ENCODE data around the gene CBX5. TPM values are rescaled to one million over a fixed set of nuclear protein-coding genes. Genes with fewer than 3 reads are reported as not detected.

CBX5 gene
- polyA plus RNA-seq, 1 donor from 2014 or later = 57.1 TPM

GRCh38 chr12:54221402-54221984 is 58.4 kb downstream of the CBX5 start:
- Histone ChIP-seq H3K9me2 (ENCODE audit: insufficient read depth, low read length) (no peaks in the 10 kb centered on the region), H3K79me2 (replicated peaks; ENCODE audit: insufficient read depth, low read length) (no peaks in the 10 kb centered on the region), H3K27me3 (ENCODE audit: insufficient read depth, low read depth, low read length) (peaks cover 8% of the 10 kb centered on the region), H3F3A (ENCODE audit: insufficient read depth, low read length, poor library complexity, severe bottlenecking) (no peaks in the 10 kb centered on the region), H4K20me1 (ENCODE audit: insufficient read depth) (no peaks in the 10 kb centered on the region), H2AFZ (ENCODE audit: low read depth, low read length) (no peak overlapping the region), H3K27ac (ENCODE audit: low read length) (no peak overlapping the region), H3K4me2 (ENCODE audit: low read length) (no peak overlapping the region), H3K36me3 (ENCODE audit: insufficient read depth, low read length) (no peaks in the 10 kb centered on the region), H3K9ac (ENCODE audit: low read length) (no peak overlapping the region), H3K4me3 (ENCODE audit: low read length) (no peak overlapping the region), H3K9me3 (ENCODE audit: low read length) (no peaks in the 10 kb centered on the region)
- TF ChIP-seq SMC3 (conservative IDR thresholded peaks at IDR 0.05; ENCODE audit: poor library complexity) = no peak

DNA sequence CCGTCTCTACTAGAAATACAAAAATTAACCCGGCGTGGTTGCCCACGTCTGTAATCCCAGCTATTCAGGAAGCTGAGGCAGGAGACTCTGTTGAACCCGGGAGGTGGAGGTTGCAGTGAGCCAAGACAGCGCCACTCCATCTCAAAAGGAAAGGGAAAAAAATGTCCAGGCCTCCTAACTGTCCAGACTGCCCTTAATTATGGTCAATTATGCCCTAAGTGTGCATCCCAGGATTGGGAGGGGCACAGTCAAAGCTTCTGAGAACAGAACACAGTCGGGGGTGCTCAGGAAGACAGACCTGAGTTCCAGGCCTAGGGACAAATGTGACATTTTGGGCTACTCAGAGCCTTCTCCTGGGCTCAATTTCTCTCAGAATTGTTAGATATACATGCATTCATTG is 59.4 kb downstream of the CBX5 start:
- Histone ChIP-seq H3K36me3 (ENCODE audit: insufficient read depth, low read length) (no peaks in the 10 kb centered on the region), H3K4me3 (ENCODE audit: low read length) (no peak overlapping the region), H3K4me2 (ENCODE audit: low read length) (no peak overlapping the region), H3K79me2 (replicated peaks; ENCODE audit: insufficient read depth, low read length) (no peaks in the 10 kb centered on the region), H3K27me3 (ENCODE audit: insufficient read depth, low read depth, low read length) (peaks cover 12% of the 10 kb centered on the region), H4K20me1 (ENCODE audit: insufficient read depth) (no peaks in the 10 kb centered on the region), H3K9me3 (ENCODE audit: low read length) (no peaks in the 10 kb centered on the region), H3K9me2 (ENCODE audit: insufficient read depth, low read length) (no peaks in the 10 kb centered on the region), H2AFZ (ENCODE audit: low read depth, low read length) (no peak overlapping the region), H3K9ac (ENCODE audit: low read length) (no peak overlapping the region), H3F3A (ENCODE audit: insufficient read depth, low read length, poor library complexity, severe bottlenecking) (no peaks in the 10 kb centered on the region), H3K27ac (ENCODE audit: low read length) (no peak overlapping the region)
- TF ChIP-seq POLR2AphosphoS5 (IDR thresholded peaks at IDR 0.05) = no peak
- TF ChIP-seq EP300 (conservative IDR thresholded peaks at IDR 0.05; ENCODE audit: poor library complexity, severe bottlenecking) = no peak
- TF ChIP-seq, protein P1, sequence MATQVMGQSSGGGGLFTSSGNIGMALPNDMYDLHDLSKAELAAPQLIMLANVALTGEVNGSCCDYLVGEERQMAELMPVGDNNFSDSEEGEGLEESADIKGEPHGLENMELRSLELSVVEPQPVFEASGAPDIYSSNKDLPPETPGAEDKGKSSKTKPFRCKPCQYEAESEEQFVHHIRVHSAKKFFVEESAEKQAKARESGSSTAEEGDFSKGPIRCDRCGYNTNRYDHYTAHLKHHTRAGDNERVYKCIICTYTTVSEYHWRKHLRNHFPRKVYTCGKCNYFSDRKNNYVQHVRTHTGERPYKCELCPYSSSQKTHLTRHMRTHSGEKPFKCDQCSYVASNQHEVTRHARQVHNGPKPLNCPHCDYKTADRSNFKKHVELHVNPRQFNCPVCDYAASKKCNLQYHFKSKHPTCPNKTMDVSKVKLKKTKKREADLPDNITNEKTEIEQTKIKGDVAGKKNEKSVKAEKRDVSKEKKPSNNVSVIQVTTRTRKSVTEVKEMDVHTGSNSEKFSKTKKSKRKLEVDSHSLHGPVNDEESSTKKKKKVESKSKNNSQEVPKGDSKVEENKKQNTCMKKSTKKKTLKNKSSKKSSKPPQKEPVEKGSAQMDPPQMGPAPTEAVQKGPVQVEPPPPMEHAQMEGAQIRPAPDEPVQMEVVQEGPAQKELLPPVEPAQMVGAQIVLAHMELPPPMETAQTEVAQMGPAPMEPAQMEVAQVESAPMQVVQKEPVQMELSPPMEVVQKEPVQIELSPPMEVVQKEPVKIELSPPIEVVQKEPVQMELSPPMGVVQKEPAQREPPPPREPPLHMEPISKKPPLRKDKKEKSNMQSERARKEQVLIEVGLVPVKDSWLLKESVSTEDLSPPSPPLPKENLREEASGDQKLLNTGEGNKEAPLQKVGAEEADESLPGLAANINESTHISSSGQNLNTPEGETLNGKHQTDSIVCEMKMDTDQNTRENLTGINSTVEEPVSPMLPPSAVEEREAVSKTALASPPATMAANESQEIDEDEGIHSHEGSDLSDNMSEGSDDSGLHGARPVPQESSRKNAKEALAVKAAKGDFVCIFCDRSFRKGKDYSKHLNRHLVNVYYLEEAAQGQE (IDR thresholded peaks at IDR 0.05; ENCODE audit: borderline replicate concordance) = no peak
- TF ChIP-seq RAD21 (conservative IDR thresholded peaks at IDR 0.05) = no peak

DNA sequence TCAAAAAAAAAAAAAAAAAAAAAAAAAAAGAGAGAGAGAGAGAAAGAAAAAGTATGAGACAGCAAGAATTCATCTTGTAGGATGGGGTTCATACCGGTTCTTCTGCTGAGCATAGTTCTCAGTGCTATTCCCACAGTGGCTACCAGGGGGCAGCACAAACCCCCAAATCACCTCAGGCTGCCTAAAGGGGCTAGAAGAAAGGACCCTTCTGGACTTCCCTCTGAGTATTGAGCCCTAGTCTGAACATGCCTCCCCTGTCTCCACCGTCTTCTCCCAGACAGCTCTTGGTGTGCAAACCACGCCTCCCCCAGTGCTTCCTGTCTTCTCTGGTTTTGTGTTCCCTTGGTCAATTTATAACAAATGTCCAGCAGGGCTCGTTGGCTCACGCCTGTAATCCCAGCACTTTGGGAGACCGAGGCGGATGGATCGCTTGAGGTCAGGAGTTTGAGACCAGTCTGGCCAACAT is 59.8 kb downstream of the CBX5 start:
- Histone ChIP-seq H3K9ac (ENCODE audit: low read length) (no peak overlapping the region), H2AFZ (ENCODE audit: low read depth, low read length) (no peak overlapping the region), H3K4me2 (ENCODE audit: low read length) (no peak overlapping the region), H4K20me1 (ENCODE audit: insufficient read depth) (no peaks in the 10 kb centered on the region), H3K9me2 (ENCODE audit: insufficient read depth, low read length) (no peaks in the 10 kb centered on the region), H3K79me2 (replicated peaks; ENCODE audit: insufficient read depth, low read length) (no peaks in the 10 kb centered on the region), H3K36me3 (ENCODE audit: insufficient read depth, low read length) (no peaks in the 10 kb centered on the region), H3K27ac (ENCODE audit: low read length) (no peak overlapping the region), H3F3A (ENCODE audit: insufficient read depth, low read length, poor library complexity, severe bottlenecking) (no peaks in the 10 kb centered on the region), H3K4me3 (ENCODE audit: low read length) (no peak overlapping the region), H3K27me3 (ENCODE audit: insufficient read depth, low read depth, low read length) (peaks cover 12% of the 10 kb centered on the region), H3K9me3 (ENCODE audit: low read length) (no peaks in the 10 kb centered on the region)
- no peak for TF ChIP-seq MXI1 (conservative IDR thresholded peaks at IDR 0.05; ENCODE audit: poor library complexity, severe bottlenecking)
- TF ChIP-seq RAD21 (conservative IDR thresholded peaks at IDR 0.05) = peak; percentile 84
- peak; percentile 92 for TF ChIP-seq SMC3 (conservative IDR thresholded peaks at IDR 0.05; ENCODE audit: poor library complexity)
- peak; percentile 84 for TF ChIP-seq CTCF (IDR thresholded peaks at IDR 0.05; ENCODE audit: poor library complexity, severe bottlenecking)

All from neural cell (in vitro differentiated cells).